GM08714 (cell line): ENCODE measurements around the gene AGAP3.

Experiments
- H3K4me3 ChIP-seq: fragments of 200-500 bp; sonication (Bioruptor generic); 2 replicates; pipeline ENCODE4 v1.5.1; 2014; ENCODE audit warnings: mild to moderate bottlenecking, low read length, inconsistent platforms
- ZNF274 ChIP-seq: IDR thresholded peaks from 2 replicates; pipeline ENCODE4 v1.6.1; 2012; ENCODE audit warnings: mild to moderate bottlenecking, low read depth, low read length

AGAP3 gene

DNA sequence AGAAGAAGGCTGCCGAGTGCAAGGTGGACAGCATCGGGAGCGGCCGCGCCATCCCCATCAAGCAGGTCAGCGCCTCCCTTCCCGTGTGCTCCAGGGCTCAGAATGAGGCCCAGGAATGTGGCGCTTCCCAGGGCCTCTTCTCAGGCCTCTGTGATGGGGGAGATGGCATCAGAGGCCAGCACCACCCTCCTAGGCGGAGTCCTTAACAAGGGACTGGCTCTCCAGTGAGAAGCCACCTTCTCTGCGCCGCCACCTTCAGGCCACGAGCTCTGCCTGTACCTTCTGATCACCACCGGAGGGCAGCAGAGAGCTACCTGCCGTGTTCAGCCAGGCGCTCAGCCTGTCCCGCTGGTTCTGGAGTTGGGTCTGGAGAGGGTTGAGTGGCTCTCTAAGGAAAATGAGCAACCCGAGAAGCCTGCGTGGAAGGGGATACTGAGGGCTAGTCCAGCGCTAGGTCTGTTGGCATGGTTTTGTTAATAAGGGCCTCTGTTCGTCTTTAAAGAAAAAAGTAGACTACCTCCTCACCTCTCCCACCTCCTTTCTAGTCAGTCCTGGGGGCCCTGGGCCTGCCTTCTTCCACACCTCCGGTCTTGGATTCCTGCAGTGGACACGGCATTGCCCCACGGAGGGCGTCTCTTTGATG, 37.7 kb downstream of the AGAP3 start:
- no peak overlapping the region for H3K4me3 ChIP-seq
- TF ChIP-seq ZNF274 = no peak

DNA sequence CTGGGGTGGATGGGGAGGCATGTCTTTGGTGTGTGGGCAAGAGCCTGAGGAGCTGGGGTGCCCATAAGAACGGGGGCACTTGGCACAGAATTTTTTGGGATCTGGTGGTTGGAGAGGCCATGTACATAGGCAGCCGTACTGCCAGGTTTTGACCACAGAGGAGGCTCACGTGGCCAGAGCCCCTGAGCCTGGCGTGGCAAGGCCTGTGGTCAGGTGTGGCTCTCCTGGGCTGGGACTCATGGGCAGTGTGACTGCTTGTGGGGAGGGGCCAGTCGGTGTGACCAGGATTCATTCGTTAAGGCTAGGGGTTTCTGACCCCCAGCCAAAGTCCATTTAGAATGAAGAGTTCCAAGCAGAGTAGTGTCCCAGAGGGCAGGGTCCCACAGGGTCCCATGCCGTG, 38.2 kb downstream of the AGAP3 start:
- TF ChIP-seq ZNF274 = no peak
- no peak overlapping the region for H3K4me3 ChIP-seq

DNA sequence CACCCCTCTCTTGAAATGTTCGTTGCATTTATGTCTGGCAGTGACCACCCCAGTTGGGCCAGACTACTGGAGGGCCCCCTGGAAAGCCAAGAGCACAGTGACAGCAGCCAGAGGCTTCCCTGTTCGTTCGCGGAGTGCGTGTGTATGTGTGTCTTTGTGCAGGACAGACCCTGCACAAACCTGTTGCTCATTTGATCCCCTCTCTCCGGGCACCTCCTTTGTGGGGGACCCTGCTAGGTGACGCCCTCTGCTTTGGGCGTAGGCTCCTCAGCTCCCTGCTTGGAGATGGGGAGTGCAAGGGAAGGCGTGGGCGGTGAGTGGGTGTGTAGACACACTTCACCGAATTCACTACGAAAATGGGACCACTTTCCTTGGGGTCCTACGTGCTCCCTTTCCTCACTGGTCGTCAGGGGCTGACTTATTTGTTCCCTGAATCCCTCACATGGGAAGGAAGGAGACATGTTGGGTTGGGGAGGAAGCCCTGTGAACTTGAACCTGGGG, 38.7 kb downstream of the AGAP3 start:
- H3K4me3 ChIP-seq = no peak overlapping the region
- TF ChIP-seq ZNF274 = no peak

GRCh38 chr7:151125470-151125845, 39.2 kb downstream of the AGAP3 start:
- no peak for TF ChIP-seq ZNF274
- no peak overlapping the region for H3K4me3 ChIP-seq

DNA sequence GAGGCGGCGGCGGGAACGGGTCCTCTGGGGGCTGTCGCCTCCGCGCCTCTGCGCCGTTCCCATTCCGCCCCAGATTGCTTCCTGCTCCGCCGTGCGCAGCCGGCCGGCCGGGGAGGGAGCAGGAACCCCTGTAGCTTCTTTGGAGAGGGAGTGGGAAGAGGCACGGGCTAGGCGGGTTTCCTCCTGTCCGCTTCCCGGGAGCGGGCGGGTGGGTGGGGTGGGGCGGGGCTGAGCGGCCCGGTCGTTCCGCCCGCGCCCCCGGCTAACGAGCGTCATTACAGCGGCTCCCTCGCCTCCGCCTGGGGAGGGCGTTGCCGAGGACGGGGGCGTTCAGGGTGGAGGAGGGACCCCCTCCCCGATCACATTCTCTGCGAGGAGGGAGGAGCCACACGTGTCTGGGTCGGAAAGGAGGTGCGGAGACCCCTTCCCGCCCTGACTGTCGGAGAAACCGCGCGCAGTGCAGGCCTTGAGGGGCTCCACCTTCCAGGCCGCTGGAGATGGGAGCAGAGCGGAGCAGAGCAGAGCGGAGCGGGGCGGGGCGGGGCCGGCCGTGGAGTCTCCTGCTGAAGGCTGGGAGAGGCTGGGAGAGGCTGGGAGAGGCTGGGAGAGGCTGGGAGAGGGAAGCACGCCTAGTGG, 39.7 kb downstream of the AGAP3 start:
- TF ChIP-seq ZNF274 = no peak
- H3K4me3 ChIP-seq = no peak overlapping the region

- H3K4me3 ChIP-seq = no peak overlapping the region
Measured at GRCh38 chr7:151126491-151127137, 40.3 kb downstream of the AGAP3 start.

GRCh38 chr7:151128144-151128543, 41.9 kb downstream of the AGAP3 start:
- no peak for TF ChIP-seq ZNF274
- H3K4me3 ChIP-seq = no peak overlapping the region

More at GRCh38 chr7:151126491-151127137, 40.3 kb downstream of the AGAP3 start:
- TF ChIP-seq ZNF274 = no peak

DNA sequence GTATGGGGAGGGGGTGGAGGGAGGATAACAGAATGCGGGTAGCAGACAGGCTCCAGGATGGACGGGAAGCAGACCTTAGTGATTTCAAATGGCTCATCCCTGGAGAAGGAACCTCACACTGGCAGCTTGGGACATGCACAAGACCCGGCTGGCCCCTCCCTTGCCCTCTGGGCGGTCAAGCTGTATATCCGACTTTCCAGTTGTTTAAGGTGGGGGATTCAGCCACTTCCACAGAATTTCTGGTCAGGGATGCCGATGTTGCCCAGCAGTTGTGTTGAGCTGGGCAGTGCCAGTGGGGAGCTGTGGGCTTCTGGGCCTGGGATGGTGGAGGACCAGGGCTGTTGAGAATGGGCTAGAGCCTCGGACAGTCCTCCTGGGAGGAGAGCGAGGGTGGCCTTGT, 42.4 kb downstream of the AGAP3 start:
- TF ChIP-seq ZNF274 = no peak

DNA sequence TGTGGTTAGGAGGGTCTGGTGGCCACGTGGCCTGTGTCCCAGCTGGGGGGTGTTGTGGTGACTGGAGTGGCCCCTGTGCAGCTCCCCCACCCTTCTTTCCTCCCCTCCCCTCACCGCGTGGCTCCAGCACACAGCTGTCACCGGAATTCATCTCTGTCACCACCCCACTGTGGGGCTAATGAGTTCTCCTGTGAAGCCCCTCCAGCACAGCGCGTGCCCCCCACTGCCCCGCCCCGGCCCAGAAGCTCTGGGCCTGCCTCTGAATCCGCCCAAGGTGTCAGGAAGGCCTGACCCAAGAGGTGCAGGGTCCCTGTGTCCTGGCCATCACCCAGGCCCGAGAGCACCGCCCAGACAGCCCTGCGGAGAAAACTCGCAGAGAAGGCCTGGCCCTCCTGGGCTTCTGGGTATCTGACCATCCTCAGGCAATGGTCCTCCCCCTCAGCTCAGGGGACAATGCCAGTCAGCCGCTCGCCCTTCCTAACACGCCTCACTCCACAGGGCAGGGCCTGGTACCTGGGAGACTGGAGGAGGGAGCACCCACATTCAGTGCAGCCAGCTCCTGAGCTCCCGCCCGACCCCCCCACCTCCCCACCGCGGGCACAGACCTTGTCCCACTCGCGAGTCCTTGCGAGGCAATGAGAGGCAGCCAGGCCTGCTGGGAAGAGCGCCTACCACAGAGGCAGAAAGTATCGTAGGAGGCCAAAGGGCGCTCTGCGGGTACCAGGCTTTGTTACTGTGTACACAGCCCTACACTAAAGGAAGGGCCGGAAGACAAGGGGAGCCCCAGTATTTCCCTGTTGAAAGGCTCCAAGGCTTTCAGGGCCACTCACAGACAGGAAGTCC, 43.1 kb downstream of the AGAP3 start:
- TF ChIP-seq ZNF274 = no peak
- no peak overlapping the region for H3K4me3 ChIP-seq

More for the DNA sequence above, 42.4 kb downstream of the AGAP3 start:
- H3K4me3 ChIP-seq = no peak overlapping the region

DNA sequence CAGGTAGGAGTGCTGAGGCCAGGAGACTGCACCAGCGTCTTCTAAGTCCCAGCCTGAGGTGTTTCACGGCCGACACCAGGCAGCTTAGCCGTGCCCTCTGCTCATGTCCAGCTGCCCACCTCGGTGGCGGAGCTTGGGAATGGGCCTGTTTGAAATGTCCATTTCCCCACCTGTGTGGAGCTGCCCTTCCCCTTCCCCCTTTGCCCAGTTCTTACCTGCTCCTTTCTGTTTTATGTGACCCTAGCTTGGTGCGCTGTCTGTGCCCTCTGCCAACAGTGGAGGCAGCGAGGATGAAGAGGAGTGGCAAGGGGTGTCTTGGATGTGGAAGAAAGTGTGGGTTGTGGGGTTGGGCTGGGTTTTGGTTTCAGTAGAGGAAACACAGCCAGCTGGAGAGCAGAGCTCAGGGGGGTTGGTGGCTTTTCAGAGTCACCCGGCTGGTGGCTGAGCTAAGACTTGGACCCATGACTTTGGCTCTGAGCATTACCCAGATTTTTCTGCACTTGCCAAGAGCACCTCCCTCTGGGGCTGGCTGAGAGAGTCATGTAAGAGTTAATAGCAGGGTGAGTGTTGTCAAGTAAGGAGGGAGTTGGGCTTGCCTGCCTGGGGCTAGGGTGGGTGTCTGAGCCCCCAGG, 43.8 kb downstream of the AGAP3 start:
- H3K4me3 ChIP-seq = no peak overlapping the region
- no peak for TF ChIP-seq ZNF274

GRCh38 chr7:151130741-151131157, 44.5 kb downstream of the AGAP3 start:
- H3K4me3 ChIP-seq = no peak overlapping the region
- TF ChIP-seq ZNF274 = no peak

GRCh38 chr7:151131224-151131591, 44.9 kb downstream of the AGAP3 start:
- TF ChIP-seq ZNF274 = no peak
- no peak overlapping the region for H3K4me3 ChIP-seq

DNA sequence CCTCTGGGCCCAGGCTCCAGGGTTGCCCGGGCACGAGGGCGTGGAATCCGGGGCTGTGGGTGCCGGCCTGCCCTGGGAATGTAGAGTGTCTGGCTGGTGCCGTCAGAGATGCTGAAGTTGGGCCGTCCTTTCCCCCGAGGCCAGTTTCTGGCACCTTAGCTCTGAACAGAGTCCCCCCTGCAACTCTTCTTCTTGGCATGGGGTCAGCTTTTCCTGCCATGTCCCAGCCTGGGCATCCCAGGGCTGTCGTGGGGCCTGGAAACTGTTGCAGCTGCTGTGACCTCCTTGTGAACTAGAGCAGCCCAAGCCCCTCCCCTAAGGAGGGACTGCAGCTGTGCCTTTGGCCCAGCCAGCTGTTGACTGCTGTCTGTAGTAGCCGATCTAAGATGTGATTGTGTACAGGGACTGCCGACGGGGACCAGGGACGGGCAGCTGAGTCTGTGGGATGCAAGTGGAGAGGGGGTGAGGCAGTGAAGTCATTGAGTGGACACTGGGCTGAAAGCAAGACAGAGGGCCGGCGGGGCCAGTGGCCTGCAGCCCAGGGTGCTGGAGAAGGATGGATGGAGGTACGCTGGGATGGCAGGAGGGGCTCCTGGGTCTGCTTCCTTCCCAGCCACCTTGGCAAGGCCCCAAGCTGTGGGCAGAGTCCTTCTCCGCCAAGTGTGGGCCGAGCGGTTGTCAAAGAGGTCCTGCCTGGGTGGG, 45.5 kb downstream of the AGAP3 start:
- TF ChIP-seq ZNF274 = no peak
- H3K4me3 ChIP-seq = no peak overlapping the region
